Adipocyte (in vitro differentiated cells): ENCODE data around the gene MCF2L2.
"Not testable (repeated sequence)": the region's sequence is repeated elsewhere in the genome, so short reads cannot be mapped to it uniquely, and the experiment has no call there.

Experiments used
- DNase-seq: peaks from one replicate; pipeline ENCODE4 v3.0.0-alpha.2; 2015; ENCODE audit warnings: low read depth
- H3K27me3 ChIP-seq: replicated peaks from 2 replicates; pipeline ENCODE4 v1.7.0; 2013; ENCODE audit warnings: mild to moderate bottlenecking, low read length, moderate library complexity; ENCODE audit not compliant: control insufficient read depth, insufficient read depth
- H3K36me3 ChIP-seq: 2 replicates; pipeline ENCODE4 v1.7.0; 2013; ENCODE audit warnings: low read length, mild to moderate bottlenecking, moderate library complexity; ENCODE audit not compliant: control insufficient read depth, insufficient read depth, severe bottlenecking
- H3K4me1 ChIP-seq: 2 replicates; pipeline ENCODE4 v1.7.0; 2013; ENCODE audit warnings: mild to moderate bottlenecking, low read length, moderate library complexity; ENCODE audit not compliant: control insufficient read depth, insufficient read depth
- H3K4me3 ChIP-seq: 2 replicates; pipeline ENCODE4 v1.7.0; 2013; ENCODE audit warnings: mild to moderate bottlenecking, low read length, moderate library complexity
- H3K9ac ChIP-seq: 2 replicates; pipeline ENCODE4 v1.7.0; 2013; ENCODE audit warnings: mild to moderate bottlenecking, low read length, moderate library complexity
- H3K9me3 ChIP-seq: 2 replicates; pipeline ENCODE4 v1.7.0; 2013; ENCODE audit warnings: mild to moderate bottlenecking, low read length, moderate library complexity; ENCODE audit not compliant: control insufficient read depth

The MCF2L2 gene, protein sequence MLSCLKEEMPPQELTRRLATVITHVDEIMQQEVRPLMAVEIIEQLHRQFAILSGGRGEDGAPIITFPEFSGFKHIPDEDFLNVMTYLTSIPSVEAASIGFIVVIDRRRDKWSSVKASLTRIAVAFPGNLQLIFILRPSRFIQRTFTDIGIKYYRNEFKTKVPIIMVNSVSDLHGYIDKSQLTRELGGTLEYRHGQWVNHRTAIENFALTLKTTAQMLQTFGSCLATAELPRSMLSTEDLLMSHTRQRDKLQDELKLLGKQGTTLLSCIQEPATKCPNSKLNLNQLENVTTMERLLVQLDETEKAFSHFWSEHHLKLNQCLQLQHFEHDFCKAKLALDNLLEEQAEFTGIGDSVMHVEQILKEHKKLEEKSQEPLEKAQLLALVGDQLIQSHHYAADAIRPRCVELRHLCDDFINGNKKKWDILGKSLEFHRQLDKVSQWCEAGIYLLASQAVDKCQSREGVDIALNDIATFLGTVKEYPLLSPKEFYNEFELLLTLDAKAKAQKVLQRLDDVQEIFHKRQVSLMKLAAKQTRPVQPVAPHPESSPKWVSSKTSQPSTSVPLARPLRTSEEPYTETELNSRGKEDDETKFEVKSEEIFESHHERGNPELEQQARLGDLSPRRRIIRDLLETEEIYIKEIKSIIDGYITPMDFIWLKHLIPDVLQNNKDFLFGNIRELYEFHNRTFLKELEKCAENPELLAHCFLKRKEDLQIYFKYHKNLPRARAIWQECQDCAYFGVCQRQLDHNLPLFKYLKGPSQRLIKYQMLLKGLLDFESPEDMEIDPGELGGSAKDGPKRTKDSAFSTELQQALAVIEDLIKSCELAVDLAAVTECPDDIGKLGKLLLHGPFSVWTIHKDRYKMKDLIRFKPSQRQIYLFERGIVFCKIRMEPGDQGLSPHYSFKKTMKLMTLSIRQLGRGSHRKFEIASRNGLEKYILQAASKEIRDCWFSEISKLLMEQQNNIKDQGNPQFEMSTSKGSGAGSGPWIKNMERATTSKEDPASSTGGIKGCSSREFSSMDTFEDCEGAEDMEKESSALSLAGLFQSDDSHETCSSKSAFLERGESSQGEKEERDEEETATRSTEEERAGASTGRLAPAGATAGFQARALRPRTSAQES

DNA sequence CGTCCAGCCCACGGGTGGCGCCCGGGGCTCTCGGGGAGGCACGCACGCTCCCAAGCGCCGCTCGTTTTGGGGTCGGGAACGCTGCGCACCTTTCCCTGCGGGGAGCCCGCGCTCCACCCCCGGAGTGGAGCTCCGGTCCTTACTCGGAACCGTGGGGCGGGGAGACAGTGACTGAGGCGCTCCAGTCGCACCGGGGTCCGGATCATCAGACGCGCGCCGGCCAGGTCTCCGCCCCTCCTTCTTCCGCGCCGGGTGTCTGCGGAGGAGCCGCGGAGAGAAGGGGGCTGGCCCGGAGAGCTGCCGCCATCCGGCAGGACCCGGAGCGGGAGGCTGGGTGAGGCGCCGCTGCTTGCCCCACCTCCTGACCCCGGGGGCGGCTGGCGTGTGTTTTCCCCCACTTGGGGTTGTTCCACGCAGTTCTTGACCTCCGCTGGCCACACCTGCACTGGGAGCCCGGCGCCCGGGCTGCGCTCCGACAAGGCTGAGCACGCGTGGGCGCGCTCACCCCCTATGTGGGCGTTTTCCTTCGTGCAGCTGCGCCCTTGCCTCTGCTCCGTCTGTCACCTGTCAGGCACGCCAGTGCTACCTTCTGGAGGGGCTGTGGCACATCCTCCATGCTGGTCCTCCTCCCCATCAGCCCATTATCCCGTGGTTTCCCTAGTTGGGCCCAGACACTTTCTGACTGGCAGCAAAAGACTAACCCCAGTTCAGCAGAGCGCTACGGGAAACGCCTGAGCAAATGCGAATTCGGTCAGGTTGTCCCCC lies at the start of gene MCF2L2:
TSS of gene MCF2L2 (minus strand) at position 173 of the 765 bp plus-strand sequence. CDS start 642 bp downstream, outside the sequence.
- H3K36me3 ChIP-seq: no peaks in the 10 kb centered on the region
- peak within 1 kb of the TSS; percentile 10 for H3K9ac ChIP-seq
- DNase-seq: peak; percentile 35
- H3K9me3 ChIP-seq: no peaks in the 10 kb centered on the region
- H3K4me1 ChIP-seq: no peaks in the 10 kb centered on the region
- peaks cover 63% of the 10 kb centered on the region for H3K27me3 ChIP-seq
- H3K4me3 ChIP-seq: peak within 1 kb of the TSS; percentile 78

DNA sequence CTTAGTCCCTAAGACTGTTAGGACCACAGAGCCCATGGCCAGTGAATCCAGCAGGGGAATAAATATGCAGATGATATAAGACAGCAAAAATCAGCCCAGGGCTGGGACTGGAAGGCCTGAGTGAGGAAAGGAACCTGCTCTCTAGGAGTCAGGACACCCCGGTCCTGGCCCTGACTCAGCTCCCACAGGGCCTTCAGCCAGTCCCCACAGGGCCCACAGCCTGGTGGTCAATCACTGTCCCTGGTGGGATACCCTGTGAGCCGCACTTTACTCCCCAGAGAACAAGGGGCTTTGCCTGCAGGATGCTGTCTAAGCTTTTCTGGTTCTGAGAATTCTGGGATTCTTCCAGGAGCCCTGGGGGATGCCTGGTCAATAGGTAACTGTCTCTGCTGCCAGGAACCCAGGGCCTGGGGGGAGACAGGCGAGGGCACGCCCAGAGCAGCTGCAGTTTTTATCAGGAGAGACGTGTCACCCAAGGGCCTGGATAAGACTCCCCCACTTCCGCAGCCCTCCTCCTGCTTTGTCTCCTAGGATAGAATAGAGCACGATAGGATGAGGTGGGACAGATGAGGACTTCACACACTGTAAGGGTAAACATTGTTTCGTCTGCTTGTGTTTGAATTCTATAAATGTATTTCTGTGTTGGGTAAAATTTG lies 49.5 kb upstream of the MCF2L2 start:
- Histone ChIP-seq H3K36me3 (no peaks in the 10 kb centered on the region), H3K27me3 (peaks cover 4% of the 10 kb centered on the region), H3K9ac (no peak overlapping the region), H3K9me3 (no peaks in the 10 kb centered on the region), H3K4me3 (no peak overlapping the region), H3K4me1 (peaks cover 13% of the 10 kb centered on the region)
- no peak for DNase-seq

DNA sequence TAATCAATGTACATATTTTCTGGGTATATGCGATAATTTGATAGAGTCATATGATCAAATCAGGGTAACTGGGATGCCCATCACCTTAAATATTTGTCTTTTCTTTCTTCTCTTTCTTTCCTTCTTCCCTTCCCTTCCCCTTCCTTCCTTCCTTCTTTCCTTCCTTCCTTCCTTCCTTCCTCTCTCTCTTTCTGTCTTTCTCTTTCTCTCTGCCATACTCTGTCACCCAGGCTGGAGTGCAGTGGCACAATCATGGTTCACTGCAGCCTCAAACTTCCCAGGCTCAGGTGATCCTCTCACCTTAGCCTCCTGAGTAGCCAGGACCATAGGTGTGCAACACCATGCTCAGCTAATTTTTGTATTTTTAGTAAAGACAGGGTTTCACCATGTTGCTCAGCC lies 47.3 kb upstream of the MCF2L2 start:
- H3K9ac ChIP-seq, H3K9me3 ChIP-seq, DNase-seq, H3K4me1 ChIP-seq, H3K27me3 ChIP-seq, H3K36me3 ChIP-seq, H3K4me3 ChIP-seq: not testable (repeated sequence)

DNA sequence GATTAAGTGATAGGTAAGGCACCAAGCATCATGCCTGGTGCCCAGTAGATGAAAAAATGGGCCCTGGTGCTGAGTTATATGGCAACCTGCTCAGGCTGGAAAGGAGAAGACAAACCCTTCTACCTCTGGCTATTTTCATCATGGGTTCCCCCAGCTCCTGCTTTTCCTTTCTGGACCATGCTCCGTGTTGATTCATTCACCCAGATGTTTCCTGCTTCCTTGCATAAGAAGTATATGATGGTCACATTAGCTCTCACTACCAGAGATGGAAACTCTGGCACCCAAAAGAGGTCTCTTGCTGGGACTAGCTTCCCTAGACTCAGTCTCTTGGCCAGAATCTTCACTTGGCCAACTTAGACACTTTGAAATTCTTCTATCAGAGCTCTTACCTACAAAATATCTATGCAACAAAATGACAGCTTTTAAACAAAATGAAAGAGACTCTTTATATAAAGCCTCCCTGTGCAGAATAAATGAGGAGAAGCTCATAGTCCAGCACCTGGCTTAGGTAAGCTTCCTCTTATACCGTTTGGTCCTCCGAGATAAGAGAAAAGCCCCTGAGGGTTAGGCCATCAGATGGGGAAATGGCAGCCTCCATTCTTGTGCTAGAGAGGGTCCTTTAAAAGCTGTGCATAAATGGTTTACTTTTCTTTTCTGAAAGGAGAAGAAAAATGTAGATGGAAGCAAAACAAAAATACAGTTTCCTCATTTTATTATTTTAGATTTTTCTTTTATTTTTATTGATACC lies 46.8 kb upstream of the MCF2L2 start:
- no peak for DNase-seq
- H3K36me3 ChIP-seq: no peaks in the 10 kb centered on the region
- H3K4me1 ChIP-seq: peaks cover 7% of the 10 kb centered on the region
- no peak overlapping the region for H3K9ac ChIP-seq
- peaks cover 4% of the 10 kb centered on the region for H3K27me3 ChIP-seq
- no peaks in the 10 kb centered on the region for H3K9me3 ChIP-seq
- no peak overlapping the region for H3K4me3 ChIP-seq

DNA sequence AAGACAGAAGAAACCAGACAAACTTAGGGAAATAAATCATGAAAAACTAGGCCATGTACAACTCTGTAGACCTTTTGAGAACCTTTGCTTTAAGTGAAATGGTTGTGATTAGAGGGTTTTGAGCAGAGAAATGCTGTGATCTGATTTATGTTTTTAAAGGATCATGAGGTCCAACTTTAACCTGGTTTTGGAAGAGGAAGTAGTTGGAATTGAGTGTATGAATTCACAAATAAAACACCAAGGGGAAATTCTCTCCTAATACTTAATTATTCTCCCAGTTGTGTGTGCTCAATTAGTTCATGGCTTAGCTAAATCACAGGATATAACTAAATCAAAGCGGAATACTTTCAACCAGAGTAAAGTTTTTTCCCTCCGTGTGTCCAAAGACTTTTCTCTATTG lies 45.5 kb upstream of the MCF2L2 start:
- no peak for DNase-seq
- no peaks in the 10 kb centered on the region for H3K36me3 ChIP-seq
- H3K9ac ChIP-seq: no peak overlapping the region
- no peak overlapping the region for H3K4me3 ChIP-seq
- H3K9me3 ChIP-seq: no peaks in the 10 kb centered on the region
- peaks cover 4% of the 10 kb centered on the region for H3K27me3 ChIP-seq
- H3K4me1 ChIP-seq: no peaks in the 10 kb centered on the region

DNA sequence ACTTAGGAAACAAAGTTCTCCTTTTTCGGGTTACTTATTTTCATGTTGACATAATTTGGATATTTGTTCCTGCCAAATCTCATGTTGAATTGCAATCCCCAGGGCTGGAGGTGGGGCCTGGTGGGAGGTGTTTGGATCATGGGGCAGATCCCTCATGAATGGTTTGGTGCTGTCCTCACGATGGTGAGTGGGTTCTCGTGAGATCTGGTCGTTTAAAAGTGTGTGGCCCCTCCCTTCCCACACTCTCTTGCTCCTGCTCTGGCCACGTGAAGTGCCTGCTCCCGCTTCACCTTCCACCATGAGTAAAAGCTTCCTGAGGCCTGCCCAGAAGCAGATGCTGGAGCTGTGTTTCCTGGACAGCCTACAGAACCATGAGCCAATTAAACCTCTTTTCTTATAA lies 43.7 kb upstream of the MCF2L2 start:
- DNase-seq: no peak
- no peak overlapping the region for H3K4me3 ChIP-seq
- H3K4me1 ChIP-seq: no peaks in the 10 kb centered on the region
- H3K9ac ChIP-seq: no peak overlapping the region
- no peaks in the 10 kb centered on the region for H3K36me3 ChIP-seq
- H3K27me3 ChIP-seq: no peaks in the 10 kb centered on the region
- H3K9me3 ChIP-seq: no peaks in the 10 kb centered on the region

DNA sequence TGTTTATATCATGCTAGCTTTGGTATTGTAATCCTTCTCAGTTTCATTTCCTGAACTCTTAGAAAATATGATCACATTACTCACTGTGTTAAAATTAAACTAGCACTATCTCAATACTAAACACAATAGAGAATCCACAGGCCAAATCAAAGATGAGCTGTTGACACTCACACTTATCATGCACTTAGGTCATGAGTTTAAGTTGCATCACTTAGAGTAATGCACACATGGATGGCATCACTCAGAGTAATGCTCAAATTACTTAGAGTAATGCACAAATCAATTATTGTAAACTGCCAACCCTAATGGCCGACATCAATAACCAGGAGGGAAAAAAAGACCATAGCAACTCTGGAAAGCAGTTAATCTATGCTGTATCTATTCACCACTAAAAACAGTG lies 40.0 kb upstream of the MCF2L2 start:
- no peaks in the 10 kb centered on the region for H3K4me1 ChIP-seq

DNA sequence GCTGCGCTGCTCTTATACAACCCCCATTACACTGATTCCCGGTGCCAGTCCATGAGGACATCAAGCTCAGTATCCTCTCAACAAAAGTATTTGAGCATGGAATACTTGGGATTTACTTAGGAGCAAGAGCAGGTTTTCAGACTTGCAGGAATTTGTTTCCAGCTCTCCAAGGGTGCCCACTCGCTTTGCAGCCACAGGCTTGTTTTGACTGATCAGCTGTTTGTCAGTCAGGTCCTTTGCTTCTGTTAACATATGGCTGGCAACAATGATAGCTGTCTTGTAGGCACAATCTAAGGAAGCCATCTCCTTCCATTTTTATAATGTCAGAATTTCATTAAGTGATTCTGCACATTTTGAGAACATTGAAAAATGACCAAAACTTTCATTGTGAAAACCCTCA lies 38.2 kb upstream of the MCF2L2 start:
- no peak overlapping the region for H3K9ac ChIP-seq
- H3K9me3 ChIP-seq: no peaks in the 10 kb centered on the region
- DNase-seq: no peak
- H3K4me3 ChIP-seq: no peak overlapping the region
- H3K27me3 ChIP-seq: peaks cover 8% of the 10 kb centered on the region
- H3K36me3 ChIP-seq: no peaks in the 10 kb centered on the region
- H3K4me1 ChIP-seq: no peaks in the 10 kb centered on the region

More for the DNA sequence above, 40.0 kb upstream of the MCF2L2 start:
- H3K36me3 ChIP-seq: no peaks in the 10 kb centered on the region
- no peaks in the 10 kb centered on the region for H3K9me3 ChIP-seq
- no peak overlapping the region for H3K4me3 ChIP-seq
- no peak for DNase-seq
- peaks cover 8% of the 10 kb centered on the region for H3K27me3 ChIP-seq
- H3K9ac ChIP-seq: no peak overlapping the region

DNA sequence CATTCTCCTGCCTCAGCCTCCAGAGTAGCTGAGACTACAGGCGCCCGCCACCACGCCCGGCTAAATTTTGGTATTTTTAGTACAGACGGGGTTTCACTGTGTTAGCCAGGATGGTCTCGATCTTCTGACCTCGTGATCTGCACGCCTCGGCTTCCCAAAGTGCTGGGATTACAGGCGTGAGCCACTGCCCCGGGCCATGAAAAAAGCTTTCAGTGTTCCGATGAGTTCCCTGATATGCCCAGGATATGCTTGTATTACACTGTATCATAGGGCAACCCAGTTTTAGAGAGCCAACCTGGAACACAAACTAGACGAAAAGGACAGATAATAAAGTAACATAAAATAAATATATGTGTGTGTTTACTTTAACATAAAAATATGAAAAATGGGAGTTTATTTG lies 37.3 kb upstream of the MCF2L2 start:
- H3K9me3 ChIP-seq, H3K4me3 ChIP-seq, DNase-seq, H3K27me3 ChIP-seq, H3K9ac ChIP-seq, H3K4me1 ChIP-seq, H3K36me3 ChIP-seq: not testable (repeated sequence)

DNA sequence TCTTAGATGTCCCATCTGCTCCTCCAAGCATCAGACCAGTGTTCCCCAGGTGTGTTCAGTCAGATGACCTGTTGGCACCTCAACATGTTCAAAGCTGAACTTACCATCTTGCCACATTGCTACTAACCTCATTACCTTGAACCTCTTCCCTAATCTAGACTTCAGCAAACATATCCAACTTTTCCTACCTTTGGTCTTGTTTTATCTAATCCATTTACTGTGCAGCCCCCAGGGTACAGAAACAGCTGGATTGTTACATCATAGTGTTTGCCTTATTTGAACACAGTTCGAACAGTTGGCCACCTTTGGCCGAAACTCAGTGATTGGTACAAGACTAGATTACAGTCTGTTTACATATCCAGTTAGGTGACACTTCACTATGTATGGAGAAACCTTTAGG lies 36.1 kb upstream of the MCF2L2 start:
- Histone ChIP-seq H3K4me3 (no peak overlapping the region), H3K27me3 (peaks cover 8% of the 10 kb centered on the region), H3K9ac (no peak overlapping the region), H3K36me3 (no peaks in the 10 kb centered on the region), H3K9me3 (no peaks in the 10 kb centered on the region), H3K4me1 (no peaks in the 10 kb centered on the region)
- DNase-seq: no peak
